T-cell (primary cell): ENCODE results near the gene VWC2. TPM values are rescaled to one million over a fixed set of nuclear protein-coding genes. Genes with fewer than 3 reads are reported as not detected.

Source experiments
- ATAC-seq, 4 experiments: fragments of 200-7000 bp in 3 of 4; fragments of 150-1000 bp in 1 of 4; cut with Tn5 transposase; replicated peaks in 1 of 4; 1 replicate in 3 of 4; 2 replicates in 1 of 4; pipeline ENCODE4 v1.10.0; 2021; ENCODE audit warnings: moderate library complexity in 3 of 4, mild to moderate bottlenecking in 2 of 4, moderate number of reproducible peaks in 1 of 4
- CTCF ChIA-PET, 2 donors: fragments of 300-600 bp; sonication (Branson Sonifier 250); formaldehyde crosslinking; loops; one replicate each; lab custom pipeline; 2022; ENCODE audit warnings: antibody characterized with exemption in 2 of 2; lab: Charles Lee
- POLR2A ChIA-PET, 2 donors: fragments of 300-600 bp; sonication (Branson Sonifier 250); formaldehyde crosslinking; loops; one replicate each; lab custom pipeline; 2022; ENCODE audit warnings: antibody characterized with exemption in 2 of 2; lab: Charles Lee
- DNase-seq, 35 experiments: peaks; one replicate each; pipeline versions ENCODE4 v3.0.0 to v3.0.0-alpha.2; 2013 to 2023
- H3K27ac ChIP-seq: one replicate; pipeline ENCODE4 v1.5.1; 2013; ENCODE audit warnings: low read length
- H3K27me3 ChIP-seq, 2 experiments: replicated peaks in 1 of 2; 1 replicate in 1 of 2; 2 replicates in 1 of 2; pipeline versions ENCODE4 v1.6.1 to v1.7.0; 2013; ENCODE audit warnings: low read length in 1 of 2, mixed read lengths in 1 of 2; ENCODE audit not compliant: control insufficient read depth in 2 of 2, insufficient read depth in 2 of 2; ENCODE audit errors: extremely low read depth in 1 of 2
- H3K36me3 ChIP-seq, 2 donors: 1 replicate in 1 of 2; 2 replicates in 1 of 2; pipeline versions ENCODE4 v1.6.1 to v1.7.0; 2013; ENCODE audit warnings: low read length in 1 of 2; ENCODE audit not compliant: control insufficient read depth in 2 of 2, insufficient read depth in 1 of 2; ENCODE audit errors: extremely low read depth in 1 of 2
- H3K4me1 ChIP-seq, 2 experiments: 1 replicate in 1 of 2; 2 replicates in 1 of 2; pipeline versions ENCODE4 v1.6.1 to v1.7.0; 2013; ENCODE audit warnings: low read length in 2 of 2, mixed read lengths in 1 of 2; ENCODE audit not compliant: insufficient read depth in 2 of 2, control insufficient read depth in 1 of 2; ENCODE audit errors: extremely low read depth in 1 of 2
- H3K4me3 ChIP-seq, 2 donors: 1 replicate in 1 of 2; 2 replicates in 1 of 2; pipeline versions ENCODE4 v1.5.1 to v1.7.0; 2013; ENCODE audit warnings: mild to moderate bottlenecking in 2 of 2, low read length in 1 of 2, moderate library complexity in 1 of 2; ENCODE audit not compliant: control insufficient read depth in 1 of 2; ENCODE audit errors: extremely low read depth in 1 of 2
- H3K9me3 ChIP-seq: 2 replicates; pipeline ENCODE4 v1.7.0; 2013
- H3K27ac Mint-ChIP-seq, 2 donors: one replicate each; pipeline ENCODE4 v1.8.0; 2020 to 2021; ENCODE audit warnings: mild to moderate bottlenecking in 2 of 2, mixed read lengths in 2 of 2
- H3K27me3 Mint-ChIP-seq, 2 donors: one replicate each; pipeline ENCODE4 v1.8.0; 2021 to 2022; ENCODE audit warnings: mixed read lengths in 2 of 2
- H3K36me3 Mint-ChIP-seq: one replicate; pipeline ENCODE4 v1.8.0; 2021; ENCODE audit warnings: mixed read lengths
- H3K4me1 Mint-ChIP-seq, 3 donors: one replicate each; pipeline ENCODE4 v1.8.0; 2020 to 2022; ENCODE audit warnings: mixed read lengths in 3 of 3, mild to moderate bottlenecking in 1 of 3
- H3K4me3 Mint-ChIP-seq, 3 donors: one replicate each; pipeline ENCODE4 v1.8.0; 2020 to 2022; ENCODE audit warnings: mild to moderate bottlenecking in 3 of 3, mixed read lengths in 3 of 3, moderate library complexity in 3 of 3
- H3K9me3 Mint-ChIP-seq, 3 donors: one replicate each; pipeline ENCODE4 v1.8.0; 2020 to 2022; ENCODE audit warnings: mixed read lengths in 3 of 3
- WGBS: methylation state at CpG from one replicate; pipeline ENCODE4 v1.1.5; 2013; ENCODE audit warnings: missing lambda C conversion rate; ENCODE audit not compliant: insufficient coverage; 5-methylcytosine and 5-hydroxymethylcytosine counted together
- total RNA-seq, 35 experiments: library from RNA in 6 of 35; stranded (reverse) in 6 of 35; fragments of 120-200 nt in 1 of 35; gene quantifications; one replicate each; pipeline versions ENCODE4 v1.2.1 to v1.2.4 and lab custom pipeline; 2013 to 2026

Gene VWC2
- total RNA-seq, 5 donors from 2014 or later (not counting 1 experiment from before 2014, with no cell fraction given) = not detected

- no peak overlapping the region for H3K27ac ChIP-seq
- 36% methylated on average over 3 of the region's 5 CpGs for WGBS
- ChIA-PET POLR2A (no interaction called here), CTCF (no interaction called here)
- H3K9me3 Mint-ChIP-seq = peaks cover 0 to 3% (median 0%) of the 10 kb centered on the region in 3 donors
- H3K4me3 Mint-ChIP-seq = no peak overlapping the region
- H3K4me3 ChIP-seq = no peak overlapping the region
- no peak for ATAC-seq
- H3K27ac Mint-ChIP-seq = no peak overlapping the region
- H3K4me1 Mint-ChIP-seq = peaks cover 1 to 2% (median 1%) of the 10 kb centered on the region in 3 donors
- H3K36me3 Mint-ChIP-seq = no peaks in the 10 kb centered on the region
- no peaks in the 10 kb centered on the region for H3K9me3 ChIP-seq
- H3K36me3 ChIP-seq = no peaks in the 10 kb centered on the region
- peaks cover 29 to 34% of the 10 kb centered on the region in 2 donors for H3K27me3 Mint-ChIP-seq
- peaks cover 4 to 11% of the 10 kb centered on the region in 2 experiments for H3K27me3 ChIP-seq
- DNase-seq = no peak
- no peaks in the 10 kb centered on the region for H3K4me1 ChIP-seq
Observed at GRCh38 chr7:49767719-49768118, 5.7 kb upstream of the VWC2 start.

DNA sequence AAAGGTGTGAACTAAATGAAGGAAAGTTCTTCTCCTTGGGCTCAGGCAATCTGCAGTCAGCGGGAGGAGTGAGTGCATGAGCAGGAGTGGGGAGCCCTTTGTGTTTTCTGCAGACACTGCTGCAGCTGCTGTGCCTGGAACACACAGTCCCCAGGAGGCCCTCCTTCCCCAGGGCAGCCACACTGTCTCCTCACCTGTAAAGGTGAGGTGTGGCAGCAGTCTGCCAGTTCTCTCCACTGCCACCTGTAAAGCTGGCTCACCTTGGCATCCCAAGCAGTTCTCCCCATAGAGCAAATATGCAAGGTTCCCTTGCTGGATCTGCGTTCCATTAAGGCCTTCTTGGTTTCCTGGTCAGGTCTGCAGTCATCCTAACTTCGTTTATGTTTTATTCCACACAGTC, 5.2 kb upstream of the VWC2 start:
- Mint-ChIP-seq H3K36me3 (no peaks in the 10 kb centered on the region), H3K4me3 (no peak overlapping the region), H3K9me3 (peaks cover 0 to 3% (median 0%) of the 10 kb centered on the region in 3 donors), H3K4me1 (peaks cover 6 to 7% (median 7%) of the 10 kb centered on the region in 3 donors), H3K27me3 (peaks cover 35 to 39% of the 10 kb centered on the region in 2 donors), H3K27ac (no peak overlapping the region)
- no peaks in the 10 kb centered on the region for H3K9me3 ChIP-seq
- ATAC-seq (no peak), DNase-seq (no peak)
- WGBS = 57% methylated on average over 3 of the region's 3 CpGs
- CTCF ChIA-PET = no interaction called here
- H3K4me3 ChIP-seq = no peak overlapping the region
- peaks cover 7 to 12% of the 10 kb centered on the region in 2 experiments for H3K27me3 ChIP-seq
- H3K4me1 ChIP-seq = no peaks in the 10 kb centered on the region
- POLR2A ChIA-PET = no interaction called here
- no peak overlapping the region for H3K27ac ChIP-seq
- H3K36me3 ChIP-seq = no peaks in the 10 kb centered on the region

- H3K36me3 ChIP-seq = no peaks in the 10 kb centered on the region
- H3K4me3 ChIP-seq = no peak overlapping the region
- peaks cover 6 to 7% (median 7%) of the 10 kb centered on the region in 3 donors for H3K4me1 Mint-ChIP-seq
- ATAC-seq (no peak), DNase-seq (no peak)
- no peak overlapping the region for H3K27ac ChIP-seq
- WGBS = 53% methylated on average over 3 of the region's 3 CpGs
- no peak overlapping the region for H3K27ac Mint-ChIP-seq
- H3K4me3 Mint-ChIP-seq = no peak overlapping the region
- peaks cover 35 to 39% of the 10 kb centered on the region in 2 donors for H3K27me3 Mint-ChIP-seq
- peaks cover 7 to 12% of the 10 kb centered on the region in 2 experiments for H3K27me3 ChIP-seq
- no peaks in the 10 kb centered on the region for H3K9me3 ChIP-seq
- CTCF ChIA-PET = no interaction called here
- no peaks in the 10 kb centered on the region for H3K36me3 Mint-ChIP-seq
- peaks cover 0 to 3% (median 0%) of the 10 kb centered on the region in 3 donors for H3K9me3 Mint-ChIP-seq
- no peaks in the 10 kb centered on the region for H3K4me1 ChIP-seq
- POLR2A ChIA-PET = no interaction called here
Observed at GRCh38 chr7:49768835-49769234, 4.6 kb upstream of the VWC2 start.

GRCh38 chr7:49769285-49769857, 4.1 kb upstream of the VWC2 start:
- no peak overlapping the region for H3K27ac Mint-ChIP-seq
- H3K9me3 ChIP-seq = no peaks in the 10 kb centered on the region
- H3K9me3 Mint-ChIP-seq = peaks cover 0 to 2% (median 0%) of the 10 kb centered on the region in 3 donors
- peaks cover 6 to 7% (median 7%) of the 10 kb centered on the region in 3 donors for H3K4me1 Mint-ChIP-seq
- no peaks in the 10 kb centered on the region for H3K36me3 ChIP-seq
- ChIA-PET CTCF (interaction anchor here in 1 of 2 donors (0.6 kb wide), 1 partner anchor 1335 kb away, joined by 4 read pairs; no protein-coding TSS in a partner anchor), POLR2A (no interaction called here)
- H3K4me3 ChIP-seq = no peak overlapping the region
- no peaks in the 10 kb centered on the region for H3K4me1 ChIP-seq
- no peak for ATAC-seq
- H3K4me3 Mint-ChIP-seq = no peak overlapping the region
- DNase-seq = no peak
- peaks cover 7 to 16% of the 10 kb centered on the region in 2 experiments for H3K27me3 ChIP-seq
- peaks cover 35 to 39% of the 10 kb centered on the region in 2 donors for H3K27me3 Mint-ChIP-seq
- no peak overlapping the region for H3K27ac ChIP-seq
- H3K36me3 Mint-ChIP-seq = no peaks in the 10 kb centered on the region

DNA sequence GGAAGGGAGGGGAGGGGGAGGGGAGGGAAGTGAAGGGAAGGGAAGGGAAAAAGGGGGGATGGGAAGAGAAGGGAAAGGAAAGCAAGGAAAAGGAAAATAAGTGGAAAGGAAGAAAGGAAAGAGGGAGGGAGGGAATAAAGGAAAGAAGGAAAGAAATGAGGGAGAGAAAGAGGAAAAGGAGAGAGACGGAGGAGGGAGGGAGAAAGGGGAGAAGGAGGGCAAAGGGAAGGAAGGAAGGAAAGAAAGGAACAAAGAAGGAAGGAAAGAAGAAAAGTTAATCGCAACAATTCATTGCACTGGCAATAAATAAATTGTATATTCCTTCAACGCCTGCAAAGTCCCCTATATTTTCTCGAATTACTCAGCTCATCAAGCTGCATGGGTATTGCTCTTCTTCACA, 2.6 kb upstream of the VWC2 start:
- Histone ChIP-seq H3K27ac (no peak overlapping the region), H3K36me3 (no peaks in the 10 kb centered on the region), H3K4me3 (no peak overlapping the region), H3K4me1 (no peaks in the 10 kb centered on the region), H3K27me3 (peaks cover 9 to 25% of the 10 kb centered on the region in 2 experiments), H3K9me3 (no peaks in the 10 kb centered on the region)
- ChIA-PET POLR2A (no interaction called here), CTCF (interaction anchor here in 1 of 2 donors (0.5 kb wide), 1 partner anchor 1606 kb away, joined by 6 read pairs; no protein-coding TSS in a partner anchor)
- no peak for DNase-seq
- no peak for ATAC-seq
- peaks cover 7 to 10% (median 9%) of the 10 kb centered on the region in 3 donors for H3K4me1 Mint-ChIP-seq
- H3K27me3 Mint-ChIP-seq = peaks cover 37 to 41% of the 10 kb centered on the region in 2 donors
- no peak overlapping the region for H3K4me3 Mint-ChIP-seq
- 69% methylated on average over 3 of the region's 4 CpGs for WGBS
- no peaks in the 10 kb centered on the region for H3K36me3 Mint-ChIP-seq
- H3K9me3 Mint-ChIP-seq = no peaks in the 10 kb centered on the region
- no peak overlapping the region for H3K27ac Mint-ChIP-seq

GRCh38 chr7:49771427-49772176, 1.8 kb upstream of the VWC2 start:
- Mint-ChIP-seq H3K4me3 (no peak overlapping the region), H3K27ac (no peak overlapping the region), H3K27me3 (peaks cover 39 to 49% of the 10 kb centered on the region in 2 donors), H3K4me1 (peaks cover 7 to 10% (median 9%) of the 10 kb centered on the region in 3 donors), H3K36me3 (no peaks in the 10 kb centered on the region), H3K9me3 (no peaks in the 10 kb centered on the region)
- Histone ChIP-seq H3K36me3 (no peaks in the 10 kb centered on the region), H3K4me3 (no peak overlapping the region), H3K27ac (no peak overlapping the region), H3K4me1 (no peaks in the 10 kb centered on the region), H3K9me3 (no peaks in the 10 kb centered on the region), H3K27me3 (peaks cover 14 to 27% of the 10 kb centered on the region in 2 experiments)
- DNase-seq (no peak), ATAC-seq (no peak)
- CTCF ChIA-PET = interaction anchor here in 1 of 2 donors (0.5 kb wide), 1 partner anchor 1605 kb away, joined by 6 read pairs; no protein-coding TSS in a partner anchor
- WGBS = 38% methylated on average over 2 of the region's 11 CpGs
- POLR2A ChIA-PET = no interaction called here
